ENCODE data around the gene STAMBPL1. TPM values are rescaled to one million over a fixed set of nuclear protein-coding genes. Genes with fewer than 3 reads are reported as not detected.

STAMBPL1 gene
- total RNA-seq, 3 donors from 2014 or later (not counting 1 experiment from before 2014, with no cell fraction given): 14.8 to 30.3 (median 18.1) TPM

GRCh38 chr10:88953662-88954061 is 73.6 kb downstream of the STAMBPL1 start:
- H3K36me3 Mint-ChIP-seq: peaks cover 5% of the 10 kb centered on the region
- H3K9me3 Mint-ChIP-seq: no peaks in the 10 kb centered on the region
- WGBS (ENCODE audit: insufficient coverage): 94% methylated on average over 4 of the region's 5 CpGs
- Histone ChIP-seq H3K27ac (ENCODE audit: low read length) (no peak overlapping the region), H3K36me3 (ENCODE audit: control insufficient read depth, insufficient read depth, low read length) (no peaks in the 10 kb centered on the region), H3K27me3 (ENCODE audit: control insufficient read depth, insufficient read depth, low read length) (no peaks in the 10 kb centered on the region), H3K4me3 (ENCODE audit: low read length) (no peak overlapping the region), H3K9me3 (ENCODE audit: control insufficient read depth, insufficient read depth, low read length) (no peaks in the 10 kb centered on the region), H3K4me1 (ENCODE audit: control insufficient read depth, insufficient read depth, low read length) (no peaks in the 10 kb centered on the region)
- H3K27me3 Mint-ChIP-seq (ENCODE audit: low read depth in 2 of 2): no peaks in the 10 kb centered on the region
- H3K27ac Mint-ChIP-seq: no peak overlapping the region
- TF ChIP-seq CTCF (IDR thresholded peaks at IDR 0.05): no peak
- no peak for DNase-seq
- H3K4me1 Mint-ChIP-seq: peaks cover 0 to 6% of the 10 kb centered on the region in 2 donors
- intact Hi-C loops (cut with micrococcal nuclease): no loop called here
- ATAC-seq: no peak
- H3K4me3 Mint-ChIP-seq: no peak overlapping the region

GRCh38 chr10:88954458-88955083 is 74.5 kb downstream of the STAMBPL1 start:
- H3K27me3 Mint-ChIP-seq (ENCODE audit: low read depth in 2 of 2): no peaks in the 10 kb centered on the region
- no peaks in the 10 kb centered on the region for H3K4me1 ChIP-seq (ENCODE audit: control insufficient read depth, insufficient read depth, low read length)
- H3K36me3 Mint-ChIP-seq: peaks cover 5% of the 10 kb centered on the region
- no peak for TF ChIP-seq CTCF (IDR thresholded peaks at IDR 0.05)
- no peaks in the 10 kb centered on the region for H3K27me3 ChIP-seq (ENCODE audit: control insufficient read depth, insufficient read depth, low read length)
- no peaks in the 10 kb centered on the region for H3K9me3 Mint-ChIP-seq
- H3K4me3 Mint-ChIP-seq: no peak overlapping the region
- no peaks in the 10 kb centered on the region for H3K9me3 ChIP-seq (ENCODE audit: control insufficient read depth, insufficient read depth, low read length)
- peaks cover 0 to 6% of the 10 kb centered on the region in 2 donors for H3K4me1 Mint-ChIP-seq
- 90% methylated on average over 3 of the region's 4 CpGs for WGBS (ENCODE audit: insufficient coverage)
- DNase-seq (no peak), ATAC-seq (no peak)
- no peak overlapping the region for H3K27ac ChIP-seq (ENCODE audit: low read length)
- no peak overlapping the region for H3K4me3 ChIP-seq (ENCODE audit: low read length)
- intact Hi-C loops (cut with micrococcal nuclease): no loop called here
- H3K36me3 ChIP-seq (ENCODE audit: control insufficient read depth, insufficient read depth, low read length): no peaks in the 10 kb centered on the region
- no peak overlapping the region for H3K27ac Mint-ChIP-seq

- H3K27ac Mint-ChIP-seq: no peak overlapping the region
- TF ChIP-seq CTCF (IDR thresholded peaks at IDR 0.05): no peak
- Histone ChIP-seq H3K36me3 (ENCODE audit: control insufficient read depth, insufficient read depth, low read length) (no peaks in the 10 kb centered on the region), H3K27me3 (ENCODE audit: control insufficient read depth, insufficient read depth, low read length) (no peaks in the 10 kb centered on the region), H3K9me3 (ENCODE audit: control insufficient read depth, insufficient read depth, low read length) (no peaks in the 10 kb centered on the region), H3K4me1 (ENCODE audit: control insufficient read depth, insufficient read depth, low read length) (peaks cover 2% of the 10 kb centered on the region), H3K27ac (ENCODE audit: low read length) (no peak overlapping the region), H3K4me3 (ENCODE audit: low read length) (no peak overlapping the region)
- WGBS (ENCODE audit: insufficient coverage): 94% methylated on average over 1 of the region's 1 CpG
- peaks cover 5% of the 10 kb centered on the region for H3K36me3 Mint-ChIP-seq
- H3K27me3 Mint-ChIP-seq (ENCODE audit: low read depth in 2 of 2): no peaks in the 10 kb centered on the region
- peaks cover 11 to 24% of the 10 kb centered on the region in 2 donors for H3K4me1 Mint-ChIP-seq
- ATAC-seq (no peak), DNase-seq (no peak)
- H3K9me3 Mint-ChIP-seq: no peaks in the 10 kb centered on the region
- H3K4me3 Mint-ChIP-seq: no peak overlapping the region
- intact Hi-C loops (cut with micrococcal nuclease): no loop called here
Measured at GRCh38 chr10:88957381-88957780, 77.3 kb downstream of the STAMBPL1 start.

GRCh38 chr10:88958721-88959120 is 78.7 kb downstream of the STAMBPL1 start:
- no peak for TF ChIP-seq CTCF (IDR thresholded peaks at IDR 0.05)
- Mint-ChIP-seq H3K9me3 (no peaks in the 10 kb centered on the region), H3K36me3 (peaks cover 3% of the 10 kb centered on the region), H3K4me1 (peaks cover 16 to 26% of the 10 kb centered on the region in 2 donors), H3K4me3 (no peak overlapping the region), H3K27me3 (ENCODE audit: low read depth in 2 of 2) (no peaks in the 10 kb centered on the region), H3K27ac (no peak overlapping the region)
- H3K27ac ChIP-seq (ENCODE audit: low read length): no peak overlapping the region
- H3K27me3 ChIP-seq (ENCODE audit: control insufficient read depth, insufficient read depth, low read length): no peaks in the 10 kb centered on the region
- 93% methylated on average over 5 of the region's 6 CpGs for WGBS (ENCODE audit: insufficient coverage)
- H3K9me3 ChIP-seq (ENCODE audit: control insufficient read depth, insufficient read depth, low read length): no peaks in the 10 kb centered on the region
- peaks cover 2% of the 10 kb centered on the region for H3K4me1 ChIP-seq (ENCODE audit: control insufficient read depth, insufficient read depth, low read length)
- intact Hi-C loops (cut with micrococcal nuclease): no loop called here
- H3K4me3 ChIP-seq (ENCODE audit: low read length): no peak overlapping the region
- DNase-seq: no peak
- no peak for ATAC-seq
- no peaks in the 10 kb centered on the region for H3K36me3 ChIP-seq (ENCODE audit: control insufficient read depth, insufficient read depth, low read length)

Data from natural killer cell (primary cell).